HG03135 (cell line): Measurements from ENCODE around the gene TPSB2.

Experiments used
- ATAC-seq: cut with Tn5 transposase; IDR thresholded peaks from one replicate; pipeline ENCODE4 v1.9.1; 2021; ENCODE audit warnings: mild to moderate bottlenecking, moderate library complexity; ENCODE audit not compliant: unreplicated experiment

TPSB2 gene

DNA sequence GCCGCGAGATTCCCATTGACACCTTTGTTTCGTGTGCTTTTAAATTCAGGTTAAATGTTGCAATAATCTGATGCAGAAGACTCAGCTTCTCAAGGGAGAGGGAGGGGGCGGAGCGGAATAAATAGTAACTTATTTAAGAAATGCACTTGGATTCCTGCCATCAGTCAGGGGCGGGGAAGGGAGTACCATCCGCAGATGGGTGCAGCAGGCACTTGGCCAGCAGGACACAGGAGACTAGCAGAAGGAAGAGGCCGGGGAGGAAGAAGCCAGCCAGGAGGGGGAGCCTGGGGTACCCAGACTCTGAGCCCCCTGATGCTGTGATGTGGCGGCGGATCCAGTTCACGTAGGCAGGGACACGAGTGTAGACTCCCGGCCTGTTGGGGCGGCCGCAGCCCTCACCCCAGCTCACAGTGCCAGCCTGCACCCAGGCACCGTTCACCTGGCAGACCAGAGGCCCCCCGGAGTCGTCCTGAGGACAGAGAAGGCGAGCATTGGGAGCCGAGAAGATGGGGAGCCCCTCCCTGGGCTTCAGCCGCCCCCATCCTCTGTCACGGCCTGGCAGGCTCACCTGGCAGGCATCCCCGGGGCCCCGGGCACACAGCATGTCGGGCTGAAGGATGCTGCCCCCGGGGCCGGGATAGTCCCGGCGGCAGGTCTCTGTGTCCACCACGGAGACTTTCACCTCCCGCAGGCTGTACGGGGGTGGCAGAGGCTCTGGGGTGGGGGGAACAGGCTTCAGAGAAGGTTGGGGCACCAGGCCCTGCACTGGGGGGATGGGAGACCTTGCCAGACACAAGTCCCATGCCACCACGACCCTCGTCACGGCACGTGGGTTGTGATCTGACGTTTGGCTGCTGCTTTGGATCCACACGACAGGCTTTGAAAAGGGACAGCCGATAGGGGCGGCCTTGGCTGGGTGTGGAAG, 8.1 kb downstream of the TPSB2 start:
- no peak for ATAC-seq

DNA sequence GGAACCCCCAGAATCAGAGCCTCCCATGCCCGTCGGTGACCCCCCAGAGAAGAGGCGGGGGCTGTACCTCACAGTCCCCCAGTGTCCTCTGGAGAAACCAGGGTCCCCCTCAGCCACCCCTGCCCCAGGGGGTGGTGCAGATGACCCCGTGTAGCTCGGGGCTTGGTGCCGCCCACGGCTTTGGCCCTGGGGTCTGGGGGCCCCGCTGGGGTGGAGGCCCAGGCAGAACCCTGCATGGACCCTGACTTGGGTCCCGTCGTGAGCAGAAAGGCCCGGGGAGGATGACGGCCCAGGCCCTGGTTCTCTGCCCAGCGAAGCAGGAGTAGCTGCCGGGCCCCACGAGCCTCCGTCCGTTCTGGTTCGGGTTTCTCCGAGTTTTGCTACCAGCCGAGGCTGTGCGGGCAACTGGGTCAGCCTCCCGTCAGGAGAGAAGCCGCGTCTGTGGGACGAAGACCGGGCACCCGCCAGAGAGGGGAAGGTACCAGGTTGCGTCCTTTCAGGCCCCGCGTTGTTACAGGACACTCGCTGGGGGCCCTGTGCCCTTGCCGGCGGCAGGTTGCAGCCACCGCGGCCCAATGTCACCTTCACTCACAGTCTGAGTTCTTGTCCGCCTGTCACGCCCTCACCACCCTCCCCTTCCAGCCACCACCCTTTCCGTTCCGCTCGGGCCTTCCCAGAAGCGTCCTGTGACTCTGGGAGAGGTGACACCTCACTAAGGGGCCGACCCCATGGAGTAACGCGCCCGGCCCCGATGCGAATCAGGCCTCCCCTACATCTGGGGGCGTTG, 8.9 kb downstream of the TPSB2 start:
- ATAC-seq: no peak

DNA sequence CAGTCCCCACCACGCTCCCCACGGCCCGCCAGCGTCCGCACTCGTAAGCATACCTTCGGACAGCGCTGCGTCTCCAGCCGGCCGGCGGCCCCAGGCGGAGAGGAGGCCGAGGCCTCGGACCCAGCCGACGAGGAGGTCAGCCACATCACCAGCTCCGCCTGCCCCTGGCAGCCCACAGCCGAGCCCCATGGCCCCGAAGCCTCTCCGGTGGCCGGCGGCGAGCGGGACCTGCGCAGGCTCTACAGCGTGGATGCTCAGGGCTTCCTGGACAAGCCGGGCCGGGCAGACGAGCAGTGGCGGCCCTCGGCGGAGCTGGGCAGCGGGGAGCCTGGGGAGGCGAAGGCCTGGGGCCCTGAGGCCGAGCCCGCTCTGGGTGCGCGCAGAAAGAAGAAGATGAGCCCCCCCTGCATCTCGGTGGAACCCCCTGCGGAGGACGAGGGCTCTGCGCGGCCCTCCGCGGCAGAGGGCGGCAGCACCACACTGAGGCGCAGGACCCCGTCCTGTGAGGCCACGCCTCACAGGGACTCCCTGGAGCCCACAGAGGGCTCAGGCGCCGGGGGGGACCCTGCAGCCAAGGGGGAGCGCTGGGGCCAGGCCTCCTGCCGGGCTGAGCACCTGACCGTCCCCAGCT, 9.8 kb downstream of the TPSB2 start:
- no peak for ATAC-seq

DNA sequence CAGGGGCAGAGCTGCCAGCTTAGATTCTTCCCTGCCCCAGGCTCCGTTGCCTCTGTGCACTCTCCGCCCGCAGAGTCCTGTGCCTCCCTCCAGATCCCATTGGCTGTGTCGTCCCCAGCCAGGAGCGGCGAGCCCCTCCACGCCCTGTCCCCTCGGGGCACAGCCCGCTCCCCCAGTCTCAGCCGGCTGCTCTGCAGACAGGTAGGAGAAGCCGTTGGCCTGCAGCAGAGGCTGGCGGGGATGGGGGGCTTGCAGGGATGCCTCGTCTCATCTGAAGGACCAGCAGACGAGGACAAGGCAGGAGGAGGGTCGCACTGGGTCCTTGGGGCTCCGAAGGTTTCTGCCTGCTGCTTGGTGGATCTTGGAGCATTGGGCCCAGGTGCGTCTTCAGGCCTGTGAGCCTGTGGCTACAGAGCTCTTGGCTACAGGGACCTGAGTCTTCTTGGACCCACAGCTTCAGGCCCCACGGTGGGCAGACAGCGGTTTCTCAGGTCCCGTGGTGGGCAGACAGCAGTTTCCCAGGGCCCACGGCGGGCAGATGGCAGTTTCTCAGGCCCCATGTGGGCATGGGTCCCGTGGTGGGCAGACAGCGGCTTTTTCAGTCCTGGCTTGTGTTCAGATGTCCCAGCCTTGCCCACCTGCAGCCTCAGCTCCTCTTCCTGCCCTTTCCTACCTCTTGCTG, 10.9 kb downstream of the TPSB2 start:
- no peak for ATAC-seq

DNA sequence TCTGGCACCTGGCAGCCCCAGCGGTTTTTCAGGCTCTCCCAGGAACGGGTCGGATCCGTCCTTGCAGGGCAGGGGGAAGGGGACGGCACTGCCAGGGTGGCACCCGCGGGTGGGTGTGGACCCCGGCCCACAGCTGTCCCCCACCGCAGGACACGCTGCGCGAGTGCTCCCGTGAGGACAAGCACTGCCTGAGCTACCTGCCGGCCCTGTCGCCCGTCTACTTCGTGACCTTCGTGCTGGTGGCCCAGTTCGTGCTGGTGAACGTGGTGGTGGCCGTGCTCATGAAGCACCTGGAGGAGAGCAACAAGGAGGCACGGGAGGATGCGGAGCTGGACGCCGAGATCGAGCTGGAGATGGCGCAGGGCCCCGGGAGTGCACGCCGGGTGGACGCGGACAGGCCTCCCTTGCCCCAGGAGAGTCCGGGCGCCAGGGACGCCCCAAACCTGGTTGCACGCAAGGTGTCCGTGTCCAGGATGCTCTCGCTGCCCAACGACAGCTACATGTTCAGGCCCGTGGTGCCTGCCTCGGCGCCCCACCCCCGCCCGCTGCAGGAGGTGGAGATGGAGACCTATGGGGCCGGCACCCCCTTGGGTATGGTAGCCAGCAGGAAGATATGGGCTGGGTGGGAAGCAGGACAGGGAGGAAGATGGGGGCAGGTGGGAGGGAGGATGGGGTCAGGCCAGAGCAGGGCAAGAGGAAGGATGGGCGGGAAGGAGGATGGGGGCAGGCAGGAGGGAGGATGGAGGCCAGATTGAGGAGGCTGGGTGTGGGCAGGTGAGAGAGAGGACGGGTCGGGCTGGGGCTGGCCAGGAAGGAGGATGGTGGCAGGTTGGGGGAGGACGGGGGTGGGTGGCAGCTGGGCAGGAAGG, 11.7 kb downstream of the TPSB2 start:
- ATAC-seq: no peak

DNA sequence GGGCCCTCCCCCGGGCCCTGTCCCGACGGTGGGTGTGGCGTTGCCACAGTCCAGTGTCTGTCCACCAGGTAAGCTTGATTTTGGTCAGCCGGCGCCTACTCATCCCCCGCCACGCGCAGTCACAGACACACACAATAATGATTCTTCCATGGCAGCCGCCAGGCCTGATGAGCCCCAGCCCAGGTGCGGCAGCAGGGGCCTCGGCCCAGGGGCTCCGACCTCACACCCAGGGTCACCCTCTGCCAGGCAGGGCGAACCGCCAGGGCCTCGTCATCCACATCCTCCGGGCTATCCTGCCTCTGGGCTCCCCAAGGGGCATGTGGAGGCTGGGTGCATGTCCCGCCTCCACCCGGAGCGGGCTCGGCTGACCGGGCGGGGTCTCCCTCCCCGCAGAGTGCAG, 12.5 kb downstream of the TPSB2 start:
- ATAC-seq: no peak

DNA sequence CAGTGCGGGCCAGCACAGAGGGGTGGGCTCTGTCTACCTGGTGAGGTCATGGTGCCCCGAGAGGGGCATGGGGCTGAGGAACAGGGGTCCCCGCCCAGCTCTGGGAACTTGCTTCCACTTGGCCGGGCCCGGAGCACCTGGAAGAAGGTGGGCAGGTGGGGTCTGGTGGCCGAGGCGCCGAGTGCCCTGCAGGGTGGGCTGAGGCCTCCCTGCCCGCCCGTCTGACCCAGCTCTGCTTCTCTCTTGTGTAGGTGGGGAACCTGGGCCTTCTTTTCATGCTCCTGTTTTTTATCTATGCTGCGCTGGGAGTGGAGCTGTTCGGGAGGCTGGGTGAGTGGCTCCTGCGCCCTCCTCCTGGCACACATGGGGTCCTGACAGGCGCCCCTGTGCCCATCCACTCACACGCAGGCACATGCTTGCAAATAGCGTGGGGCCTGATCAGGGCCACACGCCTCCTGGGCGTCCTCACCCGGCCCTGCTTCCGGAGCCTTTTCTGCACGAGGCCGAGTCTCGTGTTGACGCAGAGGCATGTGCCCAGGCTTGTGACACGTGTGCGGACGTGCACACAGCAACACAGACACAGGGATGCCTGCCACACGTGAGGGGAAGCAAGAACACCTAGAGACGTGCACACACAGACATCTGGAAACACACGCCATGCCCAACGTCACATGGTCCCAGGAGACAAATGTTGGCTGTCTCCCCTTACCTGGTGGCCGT, 13.1 kb downstream of the TPSB2 start:
- no peak for ATAC-seq

DNA sequence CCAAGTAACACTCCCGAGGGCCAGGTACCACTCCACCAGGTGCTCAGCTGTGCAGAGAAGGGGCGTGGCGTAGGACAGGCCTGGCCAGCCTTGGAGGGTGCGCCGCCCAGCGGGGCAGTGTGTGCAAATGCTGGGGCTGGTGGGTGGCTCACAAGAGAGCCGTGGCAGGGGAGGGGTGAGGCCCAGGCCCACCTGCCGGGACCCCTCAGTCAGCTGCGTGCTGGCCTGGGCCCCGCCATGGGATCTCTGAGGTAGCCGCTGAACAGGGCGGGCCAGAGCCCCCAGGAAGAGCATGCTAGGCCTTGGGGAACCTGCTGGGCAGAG, 13.7 kb downstream of the TPSB2 start:
- no peak for ATAC-seq

DNA sequence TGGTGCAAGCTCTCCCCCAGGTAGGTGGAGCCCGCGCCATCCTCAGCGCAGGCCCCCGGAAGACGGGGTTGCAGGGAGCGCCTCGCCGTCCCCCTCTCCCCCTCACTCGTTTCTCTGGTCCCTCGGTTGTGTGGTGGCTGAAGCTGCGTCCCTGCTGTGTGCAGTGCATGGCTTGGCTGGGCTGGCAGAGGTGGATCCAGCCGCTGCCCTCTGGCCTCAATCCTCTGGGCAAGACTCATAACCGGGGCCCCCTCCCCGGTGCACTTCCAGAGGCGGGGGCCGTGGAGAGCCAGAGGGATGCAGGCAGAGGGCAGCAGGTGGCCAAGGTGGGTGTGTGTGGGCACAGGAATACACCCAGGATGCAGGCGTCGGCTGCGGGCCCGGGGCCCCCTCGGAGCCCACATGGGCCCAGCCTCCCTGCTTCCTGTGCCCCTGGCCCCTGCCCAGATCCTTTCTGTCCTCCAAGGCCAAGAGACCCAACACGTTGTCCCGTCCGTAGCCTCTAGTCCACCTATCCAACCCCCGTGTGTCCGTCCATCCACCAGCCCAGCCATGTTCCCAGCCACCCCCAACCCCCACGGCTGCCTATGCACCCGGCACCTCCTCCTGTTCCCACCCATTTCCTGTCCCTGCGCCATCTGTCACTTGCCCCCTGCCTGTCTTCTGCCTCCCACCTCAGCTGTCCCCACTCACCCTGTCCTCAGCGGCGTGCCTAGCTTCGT, 14.2 kb downstream of the TPSB2 start:
- ATAC-seq: no peak

DNA sequence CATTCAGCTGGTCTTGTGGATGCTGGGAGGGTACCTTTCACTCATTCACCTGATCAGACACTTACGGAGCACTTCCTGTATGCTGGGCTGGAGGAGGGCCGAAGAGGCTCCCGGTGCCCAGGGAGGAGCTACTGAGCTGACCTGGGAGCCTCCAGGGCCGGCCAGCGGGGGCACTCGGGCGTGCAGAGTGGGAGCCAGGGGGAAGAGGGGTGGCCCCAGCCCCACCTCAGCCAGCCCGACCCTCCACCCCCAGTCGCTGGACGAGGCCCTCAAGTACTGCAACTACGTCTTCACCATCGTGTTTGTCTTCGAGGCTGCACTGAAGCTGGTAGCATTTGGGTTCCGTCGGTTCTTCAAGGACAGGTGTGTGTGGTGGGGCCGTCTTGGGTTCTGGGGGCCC, 15.3 kb downstream of the TPSB2 start:
- no peak for ATAC-seq

DNA sequence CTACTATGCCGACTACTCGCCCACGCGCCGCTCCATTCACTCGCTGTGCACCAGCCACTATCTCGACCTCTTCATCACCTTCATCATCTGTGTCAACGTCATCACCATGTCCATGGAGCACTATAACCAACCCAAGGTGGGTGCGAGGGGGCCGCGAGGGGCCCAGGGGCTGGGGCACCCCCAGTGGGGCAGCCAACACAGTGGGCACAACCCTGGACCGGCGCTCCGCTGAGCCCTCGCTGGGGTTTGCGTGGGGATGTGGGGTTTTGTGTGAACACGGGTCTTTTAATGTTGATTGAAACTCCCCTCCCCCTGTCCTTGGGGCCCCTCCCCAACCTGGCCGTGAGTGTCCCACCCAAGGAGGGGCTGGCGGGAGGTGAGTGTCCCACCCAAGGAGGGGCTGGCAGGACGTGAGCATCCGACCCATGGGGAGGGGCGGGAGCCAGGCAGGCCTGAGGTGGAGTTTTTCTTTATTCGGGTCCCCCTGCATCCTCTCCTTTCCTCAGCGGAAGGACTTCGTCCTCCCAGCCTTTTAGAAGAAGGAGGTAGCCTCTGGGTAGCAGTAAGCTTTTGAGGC, 16.1 kb downstream of the TPSB2 start:
- no peak for ATAC-seq

DNA sequence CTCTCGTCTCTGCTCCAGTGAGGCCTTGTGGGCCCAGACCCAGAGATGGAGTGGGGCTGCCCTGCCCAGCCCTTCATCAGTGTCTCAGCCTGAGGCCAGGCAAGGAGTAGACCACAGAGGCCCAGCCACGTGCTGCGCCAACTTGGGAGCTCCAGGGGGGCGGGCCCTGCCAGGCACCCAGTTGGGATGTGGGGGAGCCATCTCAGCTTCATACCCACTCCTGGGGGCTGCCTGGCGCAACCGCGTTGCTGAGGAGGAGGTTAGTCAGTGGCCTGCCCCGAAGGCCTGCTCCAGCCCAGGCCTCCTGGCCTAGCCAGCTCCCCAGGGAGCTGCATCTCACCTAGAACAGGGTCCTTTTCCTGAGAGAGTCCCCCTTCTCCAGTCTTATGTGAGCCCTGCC, 16.8 kb downstream of the TPSB2 start:
- no peak for ATAC-seq

DNA sequence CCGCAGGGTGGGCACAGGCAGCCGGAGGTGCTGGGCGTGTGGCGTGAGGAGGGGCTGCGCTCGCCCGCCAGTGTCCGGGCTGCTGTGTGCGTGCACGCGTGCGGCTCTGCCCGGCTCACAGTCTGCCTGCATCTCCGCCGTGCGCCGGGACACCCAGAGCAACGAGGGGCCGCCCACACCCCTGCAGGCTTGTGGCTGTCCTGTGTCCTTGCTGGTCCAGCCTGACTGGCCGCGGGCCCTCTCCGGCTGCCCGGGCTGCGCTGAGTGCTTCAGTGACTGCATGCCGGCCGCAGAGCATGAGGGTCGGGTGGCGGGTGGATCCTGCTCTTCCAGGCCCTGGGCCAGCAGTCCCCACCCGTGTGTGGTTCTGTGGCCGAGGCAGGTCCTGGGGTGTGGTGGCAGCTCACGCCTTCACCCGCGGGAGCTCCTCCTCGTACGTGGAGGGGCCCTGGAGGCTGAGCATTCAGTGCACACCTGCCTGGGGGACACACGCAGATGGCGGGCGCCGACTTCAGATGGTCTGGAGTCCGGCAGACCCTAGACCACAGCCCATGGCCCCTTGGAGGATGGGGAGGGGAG, 17.3 kb downstream of the TPSB2 start:
- no peak for ATAC-seq

DNA sequence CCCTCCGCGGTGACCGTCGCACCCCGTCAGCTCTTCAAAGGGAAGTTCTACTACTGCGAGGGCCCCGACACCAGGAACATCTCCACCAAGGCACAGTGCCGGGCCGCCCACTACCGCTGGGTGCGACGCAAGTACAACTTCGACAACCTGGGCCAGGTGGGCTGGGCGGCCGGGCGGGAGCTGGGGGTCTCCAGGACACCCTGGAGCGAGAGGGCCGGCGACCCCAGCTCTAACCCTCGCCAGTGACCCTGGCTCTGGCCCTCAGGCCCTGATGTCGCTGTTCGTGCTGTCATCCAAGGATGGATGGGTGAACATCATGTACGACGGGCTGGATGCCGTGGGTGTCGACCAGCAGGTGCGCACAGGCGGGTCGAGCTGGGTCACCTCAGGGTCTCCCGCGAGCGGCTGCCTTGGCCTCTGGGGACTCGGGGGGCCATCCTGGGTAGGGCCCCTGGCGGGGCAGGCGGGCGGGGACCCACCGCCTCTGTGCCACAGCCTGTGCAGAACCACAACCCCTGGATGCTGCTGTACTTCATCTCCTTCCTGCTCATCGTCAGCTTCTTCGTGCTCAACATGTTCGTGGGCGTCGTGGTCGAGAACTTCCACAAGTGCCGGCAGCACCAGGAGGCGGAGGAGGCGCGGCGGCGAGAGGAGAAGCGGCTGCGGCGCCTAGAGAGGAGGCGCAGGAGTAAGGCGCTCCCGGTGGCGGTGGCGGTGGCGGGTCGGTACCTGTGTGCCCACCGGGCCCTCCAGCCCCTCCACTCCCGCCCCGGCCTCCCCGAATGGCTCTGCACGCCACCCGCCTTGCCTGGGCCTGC, 18.3 kb downstream of the TPSB2 start:
- ATAC-seq: no peak

DNA sequence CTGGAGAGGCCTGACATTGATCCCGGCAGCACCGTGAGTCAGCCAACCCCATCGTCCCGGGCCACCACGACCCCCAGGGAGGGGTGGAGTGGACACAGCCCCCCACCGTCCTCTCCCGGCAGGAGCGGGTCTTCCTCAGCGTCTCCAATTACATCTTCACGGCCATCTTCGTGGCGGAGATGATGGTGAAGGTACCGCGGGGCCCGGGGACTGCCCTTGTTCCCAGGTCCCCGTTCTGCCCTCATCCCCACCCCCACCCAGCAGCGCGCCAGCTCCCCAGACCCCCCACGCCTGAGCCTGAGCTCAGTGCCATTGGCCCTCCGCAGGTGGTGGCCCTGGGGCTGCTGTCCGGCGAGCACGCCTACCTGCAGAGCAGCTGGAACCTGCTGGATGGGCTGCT, 19.5 kb downstream of the TPSB2 start:
- ATAC-seq: no peak

DNA sequence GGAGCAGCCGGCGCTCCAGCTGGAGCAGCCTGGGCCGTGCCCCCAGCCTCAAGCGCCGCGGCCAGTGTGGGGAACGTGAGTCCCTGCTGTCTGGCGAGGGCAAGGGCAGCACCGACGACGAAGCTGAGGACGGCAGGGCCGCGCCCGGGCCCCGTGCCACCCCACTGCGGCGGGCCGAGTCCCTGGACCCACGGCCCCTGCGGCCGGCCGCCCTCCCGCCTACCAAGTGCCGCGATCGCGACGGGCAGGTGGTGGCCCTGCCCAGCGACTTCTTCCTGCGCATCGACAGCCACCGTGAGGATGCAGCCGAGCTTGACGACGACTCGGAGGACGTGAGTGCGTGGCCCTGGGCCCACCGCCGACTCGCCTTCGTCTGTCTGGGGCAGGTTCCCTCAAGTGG, 20.9 kb downstream of the TPSB2 start:
- no peak for ATAC-seq

DNA sequence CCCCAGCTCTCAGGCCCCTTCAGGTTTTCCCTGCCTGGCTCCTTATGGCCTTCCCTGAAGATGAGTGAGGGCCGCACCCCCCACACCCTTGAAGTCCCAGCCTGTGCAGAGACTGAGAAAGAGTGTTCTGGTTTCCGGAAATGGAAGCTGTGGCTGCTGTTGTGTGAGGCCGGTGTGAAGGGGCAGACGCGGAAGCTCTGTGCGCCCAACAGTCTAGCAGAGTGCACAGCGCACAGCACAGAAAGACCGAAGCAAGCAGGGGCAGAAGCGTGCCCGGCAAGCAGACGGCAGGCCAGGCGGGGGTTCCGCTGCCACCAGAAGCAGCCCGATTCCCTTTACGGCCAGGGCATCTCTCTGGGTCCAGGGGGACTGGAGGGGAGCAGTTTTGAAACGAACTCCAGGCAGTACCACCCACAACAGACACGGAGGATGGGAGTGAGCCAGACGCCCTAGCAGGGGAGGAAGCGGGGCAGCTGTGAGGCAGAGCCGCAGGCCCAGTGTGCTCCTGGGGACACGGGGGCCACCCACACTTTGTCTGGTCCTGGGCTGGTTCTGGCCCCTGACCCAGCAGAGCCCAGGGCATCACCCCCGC, 21.6 kb downstream of the TPSB2 start:
- no peak for ATAC-seq
